HG03039 (cell line): Measurements from ENCODE around the gene ZNF648.
"Not testable (repeated sequence)": the region's sequence is repeated elsewhere in the genome, so short reads cannot be mapped to it uniquely, and the experiment has no call there.

Experiments
- ATAC-seq: cut with Tn5 transposase; IDR thresholded peaks from one replicate; pipeline ENCODE4 v1.9.1; 2021; ENCODE audit warnings: mild to moderate bottlenecking, moderate library complexity; ENCODE audit not compliant: unreplicated experiment

The ZNF648 gene

DNA sequence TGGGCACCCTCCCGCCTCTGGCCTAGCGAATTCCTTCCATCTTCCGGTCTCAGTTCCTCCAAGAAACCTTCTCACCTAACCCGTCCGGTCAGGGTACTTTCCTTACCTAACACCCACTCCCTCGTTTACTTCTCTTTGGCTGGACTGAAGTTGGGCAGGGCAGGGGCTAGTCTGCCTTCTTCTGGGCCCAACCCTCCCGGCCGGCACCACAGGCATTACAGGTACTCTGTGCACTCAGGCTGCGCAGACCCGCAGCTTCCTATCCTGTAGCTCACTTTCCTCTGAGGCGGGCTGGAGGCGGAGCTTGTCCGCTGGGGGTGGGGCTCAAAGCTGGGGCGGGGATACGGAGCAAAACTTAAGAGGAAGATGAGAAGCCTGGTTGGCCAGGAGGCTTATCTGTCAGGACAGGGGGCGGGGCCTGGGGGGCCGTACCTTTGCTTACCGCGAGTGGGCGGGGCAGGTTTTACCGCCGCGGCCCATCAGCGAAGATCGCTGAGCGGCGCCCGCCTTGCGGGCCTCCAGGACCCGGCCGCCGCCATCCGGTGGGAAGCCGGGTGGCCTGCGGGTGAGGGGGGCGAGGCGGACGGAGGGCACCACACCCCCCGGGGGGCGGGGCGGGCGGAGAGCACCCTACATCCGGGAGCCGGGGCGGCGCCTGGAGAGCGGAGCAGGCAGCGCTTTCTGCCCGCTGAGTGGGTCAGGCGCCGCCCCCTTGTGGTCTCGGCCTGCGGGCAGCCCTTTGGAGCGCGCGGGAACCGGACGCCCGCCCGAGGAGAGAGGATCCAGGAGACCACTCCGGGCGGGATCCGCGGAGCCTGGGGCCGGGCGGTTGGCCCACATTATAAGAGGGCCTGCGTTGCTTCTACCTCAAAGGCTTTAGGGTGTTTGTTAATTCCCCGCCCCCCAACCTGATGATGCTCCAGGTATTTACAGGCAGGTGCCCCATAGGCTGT lies 31.9 kb downstream of the ZNF648 start:
- peak; percentile 94 for ATAC-seq

DNA sequence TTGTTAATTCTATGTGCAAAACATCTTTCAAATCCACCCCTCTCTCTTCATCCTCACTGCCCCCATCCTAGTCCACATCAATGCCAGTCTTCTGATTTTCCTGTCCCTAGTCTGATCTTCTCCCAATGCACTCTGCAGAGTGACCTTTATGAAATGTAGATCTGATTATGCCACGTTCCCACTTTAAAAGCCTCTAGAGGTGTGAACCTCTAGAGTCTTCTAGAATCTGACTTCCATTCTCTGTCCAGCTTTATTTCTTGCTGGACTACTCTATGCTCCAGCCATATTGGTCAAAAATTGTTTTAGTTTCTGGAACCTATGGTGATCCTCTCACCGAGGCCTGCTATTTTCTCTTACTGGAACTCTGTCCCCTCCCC lies 32.5 kb downstream of the ZNF648 start:
- no peak for ATAC-seq

DNA sequence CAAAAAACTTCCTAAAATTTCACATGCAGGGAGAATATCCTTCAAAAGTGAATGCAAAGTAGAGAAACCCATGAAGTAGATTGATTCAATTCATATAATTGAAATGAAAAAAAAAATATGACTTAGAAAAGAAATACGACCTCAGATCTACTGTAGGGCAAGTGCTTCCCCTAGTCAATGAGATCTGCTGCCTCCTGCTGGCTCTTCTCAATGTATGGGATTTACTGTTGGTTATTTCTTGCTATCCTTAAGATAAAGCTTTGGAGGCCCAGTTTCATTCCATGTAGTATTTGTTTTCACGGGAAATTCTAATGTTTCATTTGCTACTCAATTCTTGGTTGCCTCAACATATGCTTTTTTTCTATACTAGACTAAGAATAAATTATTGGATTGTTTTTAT lies 46.2 kb downstream of the ZNF648 start:
- no peak for ATAC-seq

DNA sequence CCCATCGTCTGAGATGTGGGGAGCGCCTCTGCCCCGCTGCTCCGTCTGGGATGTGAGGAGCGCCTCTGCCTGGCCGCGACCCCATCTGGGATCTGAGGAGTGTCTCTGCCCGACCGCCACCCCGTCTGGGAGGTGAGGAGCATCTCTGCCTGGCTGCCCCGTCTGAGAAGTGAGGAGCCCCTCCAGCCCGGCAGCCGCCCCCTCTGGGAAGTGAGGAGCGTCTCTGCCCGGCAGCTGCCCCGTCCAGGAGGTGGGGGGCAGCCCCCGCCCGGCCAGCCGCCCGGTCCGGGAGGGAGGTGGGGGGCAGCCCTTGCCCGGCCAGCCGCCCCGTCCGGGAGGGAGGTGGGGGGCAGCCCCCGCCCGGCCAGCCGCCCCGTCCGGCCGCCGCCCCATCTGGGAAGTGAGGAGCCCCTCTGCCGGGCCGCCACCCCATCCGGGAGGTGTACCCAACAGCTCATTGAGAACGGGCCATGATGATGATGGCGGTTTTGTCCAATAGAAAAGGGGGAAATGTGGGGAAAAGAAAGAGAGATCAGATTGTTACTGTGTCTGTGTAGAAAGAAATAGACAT lies 50.6 kb downstream of the ZNF648 start:
- not testable (repeated sequence) for ATAC-seq

DNA sequence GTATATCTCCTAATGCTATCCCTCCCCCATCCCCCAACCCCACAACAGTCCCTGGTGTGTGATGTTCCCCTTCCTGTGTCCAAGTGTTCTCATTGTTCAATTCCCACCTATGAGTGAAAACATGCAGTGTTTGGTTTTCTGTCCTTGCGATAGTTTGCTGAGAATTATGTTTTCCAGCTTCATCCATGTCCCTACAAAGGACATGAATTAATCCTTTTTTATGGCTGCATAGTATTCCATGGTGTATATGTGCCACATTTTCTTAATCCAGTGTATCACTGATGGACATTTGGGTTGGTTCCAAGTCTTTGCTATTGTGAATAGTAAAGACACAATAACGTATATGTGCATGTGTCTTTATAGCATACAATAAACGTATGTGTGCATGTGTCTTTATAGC lies 56.1 kb downstream of the ZNF648 start:
- ATAC-seq: not testable (repeated sequence)

DNA sequence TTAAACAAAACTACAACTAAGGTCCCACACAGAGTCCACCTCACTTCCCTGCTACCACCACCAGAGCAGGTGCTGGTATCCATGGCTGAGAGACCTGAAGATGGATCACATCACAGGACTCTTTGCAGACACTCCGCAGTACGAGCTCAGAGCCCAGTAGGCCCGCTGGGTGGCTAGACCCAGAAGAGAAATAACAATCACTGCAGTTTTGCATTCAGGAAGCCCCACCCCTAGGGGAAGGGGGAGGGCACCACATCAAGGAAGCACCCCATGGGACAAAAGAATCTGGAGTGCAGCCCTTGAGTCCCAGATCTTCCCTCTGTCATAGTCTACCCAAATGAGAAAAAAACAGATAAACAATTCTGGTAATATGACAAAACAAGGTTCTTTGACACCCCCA lies 56.9 kb downstream of the ZNF648 start:
- no peak for ATAC-seq
